ENCODE measurements around the gene NRG3.
A peak's percentile ranks its signal among the peaks of the same experiment; 100 is the strongest.

Gene NRG3

DNA sequence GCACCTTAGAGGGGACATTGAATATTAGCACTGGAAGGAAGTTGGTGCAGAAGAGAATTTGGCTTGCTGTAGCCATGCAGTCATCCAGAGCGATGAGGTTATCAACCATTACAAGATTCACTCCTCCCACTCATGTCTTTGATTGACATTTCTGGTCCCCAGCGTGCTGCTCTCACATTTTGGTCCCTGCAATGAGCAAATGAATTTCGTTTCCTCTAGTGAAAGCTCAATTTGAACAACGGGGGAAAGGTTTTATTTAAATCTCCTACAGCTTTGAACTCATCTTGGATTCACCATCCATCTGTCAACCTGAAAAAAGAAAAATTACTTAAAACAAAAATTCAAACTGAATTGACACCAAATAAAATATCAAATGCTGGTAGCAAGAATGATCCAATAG is 975.2 kb downstream of the NRG3 start:
- H3K9me3 ChIP-seq (ENCODE audit: insufficient read depth, low read length) = no peaks in the 10 kb centered on the region
- TF ChIP-seq YY1 (IDR thresholded peaks at IDR 0.05; ENCODE audit: insufficient read depth, insufficient read length) = no peak
- no peak for DNase-seq (ENCODE audit: low read depth, low spot score)
- no peaks in the 10 kb centered on the region for H3K27me3 ChIP-seq (ENCODE audit: insufficient read depth, insufficient read length)
- H3K4me1 ChIP-seq (ENCODE audit: insufficient read depth, insufficient read length) = no peaks in the 10 kb centered on the region
- H3K36me3 ChIP-seq (ENCODE audit: insufficient read depth, insufficient read length, low read length) = no peaks in the 10 kb centered on the region
- no peak overlapping the region for H3K4me3 ChIP-seq (ENCODE audit: insufficient read length, low read depth)
- H3K9ac ChIP-seq (ENCODE audit: insufficient read length, low read depth) = no peak overlapping the region

DNA sequence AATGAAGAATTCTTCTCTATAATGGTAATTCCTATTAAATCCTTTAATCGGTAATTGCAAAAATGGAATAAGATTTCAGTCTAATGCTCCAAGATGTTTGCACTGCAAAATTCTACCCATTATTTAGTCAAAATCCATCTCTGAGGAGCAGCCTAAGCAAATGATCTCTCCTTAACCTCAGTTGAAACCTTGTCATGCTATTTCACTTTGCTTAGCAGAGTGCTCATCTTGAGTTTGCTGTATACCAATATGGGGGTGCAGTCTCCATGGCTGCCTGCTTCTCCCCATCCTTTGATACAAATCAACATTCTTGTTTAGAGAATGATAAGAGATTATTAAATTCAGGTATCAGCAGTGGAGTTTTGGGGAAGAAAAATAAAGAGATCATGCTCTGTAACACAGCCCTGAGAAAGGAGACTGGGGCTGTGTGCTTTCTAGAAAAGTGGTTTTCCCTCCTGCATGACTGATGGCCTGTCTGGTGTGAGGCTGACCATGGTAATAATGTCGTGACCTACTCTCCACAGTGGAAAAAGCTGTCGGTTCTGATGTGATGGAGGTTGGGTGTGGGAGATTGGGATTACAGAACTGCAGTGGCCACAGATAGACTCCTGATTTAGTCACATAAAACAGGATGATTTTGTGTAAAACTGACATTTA is 982.1 kb downstream of the NRG3 start:
- Histone ChIP-seq H3K9me3 (ENCODE audit: insufficient read depth, low read length) (no peaks in the 10 kb centered on the region), H3K27me3 (ENCODE audit: insufficient read depth, insufficient read length) (no peaks in the 10 kb centered on the region), H3K4me3 (ENCODE audit: insufficient read length, low read depth) (no peak overlapping the region), H3K36me3 (ENCODE audit: insufficient read depth, insufficient read length, low read length) (no peaks in the 10 kb centered on the region), H3K4me1 (ENCODE audit: insufficient read depth, insufficient read length) (no peaks in the 10 kb centered on the region), H3K9ac (ENCODE audit: insufficient read length, low read depth) (no peak overlapping the region)
- no peak for DNase-seq (ENCODE audit: low read depth, low spot score)
- no peak for TF ChIP-seq SUZ12 (IDR thresholded peaks at IDR 0.05; ENCODE audit: extremely low read depth, insufficient read depth, insufficient read length)
- no peak for TF ChIP-seq ZNF274 (IDR thresholded peaks at IDR 0.05; ENCODE audit: low read depth, low read length)
- TF ChIP-seq YY1 (IDR thresholded peaks at IDR 0.05; ENCODE audit: insufficient read depth, insufficient read length) = no peak

DNA sequence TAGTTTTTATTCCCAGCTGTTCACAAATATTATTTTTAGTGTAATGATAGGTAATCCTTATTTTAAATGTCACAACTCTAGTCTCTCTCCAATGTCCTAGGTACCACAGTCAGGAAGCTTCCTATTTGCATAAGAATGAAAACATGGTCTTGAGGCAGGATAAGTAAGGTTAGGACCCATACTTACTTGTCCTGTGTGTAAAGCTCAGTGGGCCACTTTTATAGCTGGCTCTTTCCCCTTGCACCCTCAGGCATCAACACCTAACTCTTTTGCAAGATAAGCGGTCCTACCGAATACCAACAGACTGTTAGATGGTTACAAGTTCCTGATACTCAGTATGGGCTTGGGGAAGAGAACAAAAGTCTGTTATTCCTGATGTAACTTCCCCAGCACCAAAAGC is 986.9 kb downstream of the NRG3 start:
- no peak overlapping the region for H3K4me3 ChIP-seq (ENCODE audit: insufficient read length, low read depth)

DNA sequence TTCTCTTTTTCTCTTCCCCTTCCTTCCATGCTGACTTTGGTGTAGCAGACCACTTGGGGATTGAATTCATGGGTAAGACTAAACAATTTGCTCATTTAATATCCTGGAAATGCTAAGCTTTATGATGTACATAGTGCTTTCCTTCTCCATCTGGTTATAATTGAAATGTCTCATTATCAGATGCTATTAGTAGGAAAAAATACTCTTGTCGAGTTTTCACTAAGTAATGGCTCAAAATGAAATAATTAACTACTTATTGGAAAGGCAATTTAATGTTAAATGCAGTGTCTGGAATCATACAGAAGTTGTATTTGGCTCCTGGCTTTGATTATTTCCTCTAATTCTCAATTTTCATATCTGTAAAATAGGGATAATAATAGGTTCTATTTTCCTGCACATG is 990.4 kb downstream of the NRG3 start:
- TF ChIP-seq YY1 (IDR thresholded peaks at IDR 0.05; ENCODE audit: insufficient read depth, insufficient read length) = no peak
- TF ChIP-seq SUZ12 (IDR thresholded peaks at IDR 0.05; ENCODE audit: extremely low read depth, insufficient read depth, insufficient read length) = no peak
- TF ChIP-seq ZNF274 (IDR thresholded peaks at IDR 0.05; ENCODE audit: low read depth, low read length) = no peak
- Histone ChIP-seq H3K27me3 (ENCODE audit: insufficient read depth, insufficient read length) (no peaks in the 10 kb centered on the region), H3K36me3 (ENCODE audit: insufficient read depth, insufficient read length, low read length) (no peaks in the 10 kb centered on the region), H3K4me1 (ENCODE audit: insufficient read depth, insufficient read length) (no peaks in the 10 kb centered on the region), H3K9me3 (ENCODE audit: insufficient read depth, low read length) (no peaks in the 10 kb centered on the region), H3K4me3 (ENCODE audit: insufficient read length, low read depth) (no peak overlapping the region), H3K9ac (ENCODE audit: insufficient read length, low read depth) (no peak overlapping the region)
- no peak for DNase-seq (ENCODE audit: low read depth, low spot score)

More for the DNA sequence above, 986.9 kb downstream of the NRG3 start:
- TF ChIP-seq YY1 (IDR thresholded peaks at IDR 0.05; ENCODE audit: insufficient read depth, insufficient read length) (no peak), ZNF274 (IDR thresholded peaks at IDR 0.05; ENCODE audit: low read depth, low read length) (no peak), SUZ12 (IDR thresholded peaks at IDR 0.05; ENCODE audit: extremely low read depth, insufficient read depth, insufficient read length) (no peak)
- Histone ChIP-seq H3K27me3 (ENCODE audit: insufficient read depth, insufficient read length) (no peaks in the 10 kb centered on the region), H3K4me1 (ENCODE audit: insufficient read depth, insufficient read length) (no peaks in the 10 kb centered on the region), H3K9me3 (ENCODE audit: insufficient read depth, low read length) (no peaks in the 10 kb centered on the region), H3K9ac (ENCODE audit: insufficient read length, low read depth) (no peak overlapping the region), H3K36me3 (ENCODE audit: insufficient read depth, insufficient read length, low read length) (no peaks in the 10 kb centered on the region)
- peak; percentile 2 for DNase-seq (ENCODE audit: low read depth, low spot score)

DNA sequence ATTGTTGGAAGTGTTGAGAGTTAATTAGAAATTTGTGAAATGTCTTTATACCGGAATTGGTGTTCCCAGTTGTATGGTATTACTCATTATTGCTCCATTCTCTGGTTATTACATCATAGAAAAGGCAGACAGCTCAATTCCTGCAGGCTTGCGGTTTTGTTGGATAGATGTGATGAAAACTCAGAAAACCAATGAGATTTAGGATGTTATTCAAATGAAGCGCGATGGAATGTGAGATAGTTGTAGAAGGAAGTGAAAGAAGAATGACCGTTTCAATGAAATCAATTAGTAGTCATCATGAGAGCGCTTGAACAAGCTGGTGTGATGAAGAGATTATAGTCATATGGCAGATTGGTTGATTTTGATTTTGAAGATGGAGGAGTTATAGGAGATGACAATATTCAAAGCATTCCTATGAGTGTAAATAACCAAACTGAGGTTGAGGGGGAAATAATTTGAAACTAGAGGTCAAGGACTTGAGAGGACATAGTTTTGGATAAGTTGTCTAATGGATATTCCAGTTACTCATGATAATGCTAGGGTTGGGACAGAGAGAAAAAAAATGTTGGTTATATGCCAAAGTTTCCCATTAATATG is 991.5 kb downstream of the NRG3 start:
- Histone ChIP-seq H3K36me3 (ENCODE audit: insufficient read depth, insufficient read length, low read length) (no peaks in the 10 kb centered on the region), H3K4me1 (ENCODE audit: insufficient read depth, insufficient read length) (no peaks in the 10 kb centered on the region), H3K9ac (ENCODE audit: insufficient read length, low read depth) (no peak overlapping the region), H3K4me3 (ENCODE audit: insufficient read length, low read depth) (no peak overlapping the region), H3K9me3 (ENCODE audit: insufficient read depth, low read length) (no peaks in the 10 kb centered on the region), H3K27me3 (ENCODE audit: insufficient read depth, insufficient read length) (no peaks in the 10 kb centered on the region)
- DNase-seq (ENCODE audit: low read depth, low spot score) = no peak
- TF ChIP-seq SUZ12 (IDR thresholded peaks at IDR 0.05; ENCODE audit: extremely low read depth, insufficient read depth, insufficient read length) = no peak

DNA sequence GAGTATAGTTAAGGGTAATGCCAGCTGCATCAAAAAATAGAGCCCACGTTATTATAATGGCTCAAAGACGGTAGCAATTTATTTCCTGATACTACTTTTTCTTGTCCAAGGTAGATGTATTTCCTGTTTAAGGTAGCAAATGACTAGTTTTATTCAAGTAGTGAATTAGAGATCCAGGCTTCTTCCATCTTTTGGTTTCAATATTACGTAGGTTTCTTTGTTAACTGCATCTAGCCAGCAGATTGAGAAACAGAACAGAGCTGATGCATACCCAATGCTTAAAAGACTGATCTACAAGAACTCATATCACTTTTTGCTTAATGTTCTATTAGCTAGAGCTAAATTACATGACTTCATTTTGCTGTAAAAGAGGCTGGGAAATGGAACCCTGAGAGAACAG is 992.1 kb downstream of the NRG3 start:
- no peak overlapping the region for H3K9ac ChIP-seq (ENCODE audit: insufficient read length, low read depth)

DNA sequence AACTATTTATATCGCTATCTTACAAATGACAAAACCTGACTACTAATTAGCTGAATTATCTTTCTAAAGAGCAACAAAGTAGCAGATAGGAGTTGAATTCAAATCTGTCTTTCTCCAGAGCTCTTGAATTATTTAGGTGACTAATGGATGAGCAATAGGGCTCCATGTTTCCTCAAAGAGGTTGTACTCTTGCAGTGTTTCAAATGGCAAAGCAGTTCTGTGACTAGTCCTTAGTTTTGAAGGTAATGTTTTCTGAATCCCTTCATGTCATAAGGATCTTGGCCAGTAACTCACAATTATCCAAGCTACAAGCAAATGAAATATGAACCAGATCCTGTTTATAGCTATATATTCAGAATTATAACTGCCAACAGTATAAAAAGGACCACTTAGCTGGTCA is 999.7 kb downstream of the NRG3 start:
- no peak overlapping the region for H3K4me3 ChIP-seq (ENCODE audit: insufficient read length, low read depth)
- no peaks in the 10 kb centered on the region for H3K9me3 ChIP-seq (ENCODE audit: insufficient read depth, low read length)
- H3K27me3 ChIP-seq (ENCODE audit: insufficient read depth, insufficient read length) = no peaks in the 10 kb centered on the region
- H3K36me3 ChIP-seq (ENCODE audit: insufficient read depth, insufficient read length, low read length) = no peaks in the 10 kb centered on the region
- no peak for TF ChIP-seq ZNF274 (IDR thresholded peaks at IDR 0.05; ENCODE audit: low read depth, low read length)
- TF ChIP-seq SUZ12 (IDR thresholded peaks at IDR 0.05; ENCODE audit: extremely low read depth, insufficient read depth, insufficient read length) = no peak
- TF ChIP-seq YY1 (IDR thresholded peaks at IDR 0.05; ENCODE audit: insufficient read depth, insufficient read length) = no peak
- no peak overlapping the region for H3K9ac ChIP-seq (ENCODE audit: insufficient read length, low read depth)
- no peak for DNase-seq (ENCODE audit: low read depth, low spot score)
- H3K4me1 ChIP-seq (ENCODE audit: insufficient read depth, insufficient read length) = no peaks in the 10 kb centered on the region

More for the DNA sequence above, 992.1 kb downstream of the NRG3 start:
- no peaks in the 10 kb centered on the region for H3K4me1 ChIP-seq (ENCODE audit: insufficient read depth, insufficient read length)
- no peak overlapping the region for H3K4me3 ChIP-seq (ENCODE audit: insufficient read length, low read depth)
- no peaks in the 10 kb centered on the region for H3K27me3 ChIP-seq (ENCODE audit: insufficient read depth, insufficient read length)
- H3K36me3 ChIP-seq (ENCODE audit: insufficient read depth, insufficient read length, low read length) = no peaks in the 10 kb centered on the region
- no peak for TF ChIP-seq YY1 (IDR thresholded peaks at IDR 0.05; ENCODE audit: insufficient read depth, insufficient read length)
- TF ChIP-seq ZNF274 (IDR thresholded peaks at IDR 0.05; ENCODE audit: low read depth, low read length) = no peak
- no peak for TF ChIP-seq SUZ12 (IDR thresholded peaks at IDR 0.05; ENCODE audit: extremely low read depth, insufficient read depth, insufficient read length)
- no peaks in the 10 kb centered on the region for H3K9me3 ChIP-seq (ENCODE audit: insufficient read depth, low read length)
- no peak for DNase-seq (ENCODE audit: low read depth, low spot score)

Measured in NT2/D1 (cell line).